Mesothelial cell of epicardium (in vitro differentiated cells): ENCODE measurements around the gene SDK1. TPM values are rescaled to one million over a fixed set of nuclear protein-coding genes. Genes with fewer than 3 reads are reported as not detected.

Experiments used
- DNase-seq, 2 experiments: peaks; one replicate each; pipeline ENCODE4 v3.0.0; 2021; ENCODE audit warnings: low spot score in 2 of 2; ENCODE audit not compliant: unreplicated experiment in 2 of 2
- H3K27ac Mint-ChIP-seq: 2 replicates; pipeline ENCODE4 v1.8.0; 2021; ENCODE audit warnings: mixed read lengths
- H3K27me3 Mint-ChIP-seq: 2 replicates; pipeline ENCODE4 v1.8.0; 2021; ENCODE audit warnings: low read depth, mixed read lengths
- H3K36me3 Mint-ChIP-seq: 2 replicates; pipeline ENCODE4 v1.8.0; 2021; ENCODE audit warnings: mixed read lengths
- H3K4me1 Mint-ChIP-seq: 2 replicates; pipeline ENCODE4 v1.8.0; 2021; ENCODE audit warnings: mixed read lengths
- H3K4me3 Mint-ChIP-seq: 2 replicates; pipeline ENCODE4 v1.8.0; 2021; ENCODE audit warnings: mild to moderate bottlenecking, moderate library complexity, mixed read lengths
- H3K9me3 Mint-ChIP-seq: 2 replicates; pipeline ENCODE4 v1.8.0; 2021; ENCODE audit warnings: mixed read lengths
- CTCF ChIP-seq: fragments of 200-600 bp; sonication (generic); IDR thresholded peaks from one replicate; pipeline ENCODE4 v1.5.0; 2021; ENCODE audit warnings: antibody characterized with exemption; ENCODE audit not compliant: unreplicated experiment
- total RNA-seq: library from RNA; stranded (reverse); gene quantifications from 3 replicates; pipeline ENCODE4 v1.2.1, GENCODE V29; 2021

The SDK1 gene
- total RNA-seq, 1 donor from 2014 or later: 12.8 TPM

GRCh38 chr7:4198301-4198700 lies 897.2 kb downstream of the SDK1 start:
- no peak for TF ChIP-seq CTCF
- Mint-ChIP-seq H3K27me3 (no peaks in the 10 kb centered on the region), H3K4me3 (no peak overlapping the region), H3K4me1 (peaks cover 8% of the 10 kb centered on the region), H3K27ac (no peak overlapping the region), H3K36me3 (no peaks in the 10 kb centered on the region), H3K9me3 (no peaks in the 10 kb centered on the region)
- DNase-seq: no peak

GRCh38 chr7:4200546-4201094 lies 899.6 kb downstream of the SDK1 start:
- H3K27ac Mint-ChIP-seq: no peak overlapping the region
- no peaks in the 10 kb centered on the region for H3K9me3 Mint-ChIP-seq
- peaks cover 19% of the 10 kb centered on the region for H3K4me1 Mint-ChIP-seq
- H3K27me3 Mint-ChIP-seq: no peaks in the 10 kb centered on the region
- no peak for DNase-seq
- H3K36me3 Mint-ChIP-seq: no peaks in the 10 kb centered on the region
- H3K4me3 Mint-ChIP-seq: no peak overlapping the region
- TF ChIP-seq CTCF: no peak

GRCh38 chr7:4201566-4201965 lies 900.5 kb downstream of the SDK1 start:
- no peak for DNase-seq
- H3K4me3 Mint-ChIP-seq: no peak overlapping the region
- no peaks in the 10 kb centered on the region for H3K9me3 Mint-ChIP-seq
- H3K27me3 Mint-ChIP-seq: no peaks in the 10 kb centered on the region
- no peak overlapping the region for H3K27ac Mint-ChIP-seq
- H3K36me3 Mint-ChIP-seq: no peaks in the 10 kb centered on the region
- peaks cover 19% of the 10 kb centered on the region for H3K4me1 Mint-ChIP-seq
- TF ChIP-seq CTCF: no peak

GRCh38 chr7:4202154-4202736 lies 901.2 kb downstream of the SDK1 start:
- Mint-ChIP-seq H3K27me3 (no peaks in the 10 kb centered on the region), H3K36me3 (no peaks in the 10 kb centered on the region), H3K4me1 (peaks cover 19% of the 10 kb centered on the region), H3K27ac (no peak overlapping the region), H3K9me3 (no peaks in the 10 kb centered on the region), H3K4me3 (no peak overlapping the region)
- no peak for DNase-seq
- TF ChIP-seq CTCF: no peak

- no peaks in the 10 kb centered on the region for H3K27me3 Mint-ChIP-seq
- no peak for TF ChIP-seq CTCF
- DNase-seq: no peak
- H3K4me1 Mint-ChIP-seq: peaks cover 19% of the 10 kb centered on the region
- no peak overlapping the region for H3K4me3 Mint-ChIP-seq
- no peak overlapping the region for H3K27ac Mint-ChIP-seq
- H3K9me3 Mint-ChIP-seq: no peaks in the 10 kb centered on the region
- no peaks in the 10 kb centered on the region for H3K36me3 Mint-ChIP-seq
These were observed 901.9 kb downstream of the SDK1 start for GRCh38 chr7:4202954-4203353.
